ENCODE data around the gene ARMC12. TPM values are rescaled to one million over a fixed set of nuclear protein-coding genes. Genes with fewer than 3 reads are reported as not detected.

The ARMC12 gene
- total RNA-seq, 1 experiment from 2014 or later = 1.0 TPM

GRCh38 chr6:35797837-35798526 is 61.1 kb downstream of the ARMC12 start:
- ATAC-seq (peak; percentile 59), DNase-seq (ENCODE audit: low spot score) (no peak)
- H3K27me3 Mint-ChIP-seq (ENCODE audit: low read depth) = peaks cover 4% of the 10 kb centered on the region
- no peaks in the 10 kb centered on the region for H3K36me3 Mint-ChIP-seq
- no peak for TF ChIP-seq HMGA2 (CRISPR knock-in tag; IDR thresholded peaks at IDR 0.05)
- TF ChIP-seq ATF3 (CRISPR knock-in tag; conservative IDR thresholded peaks at IDR 0.05) = no peak
- TF ChIP-seq NR2C2 (CRISPR knock-in tag; IDR thresholded peaks at IDR 0.05) = no peak
- H3K27ac Mint-ChIP-seq = 0 out of 2 replicates have a peak overlapping the region, but pooled peaks have one; percentile 90
- CTCF ChIA-PET = interaction anchor here (0.6 to 1.4 kb wide), 3 partner anchors 29 to 141 kb away, joined by 3 read pairs; no protein-coding TSS in a partner anchor
- no peak overlapping the region for H3K4me3 Mint-ChIP-seq
- H3K9me3 Mint-ChIP-seq = no peaks in the 10 kb centered on the region
- POLR2A ChIA-PET = interaction anchor here (0.6 kb wide), 1 partner anchor 452 kb away, joined by 10 read pairs; no protein-coding TSS in a partner anchor
- peaks cover 26% of the 10 kb centered on the region for H3K4me1 Mint-ChIP-seq

Other genes starting within 250 kb of the ARMC12 start
- 32.0 to 34.3 TPM (median 33.9 TPM) in 3 replicates for gene TEAD3, start 240.0 kb upstream of the ARMC12 start, total RNA-seq (2021)
- gene TULP1, start 224.1 kb upstream of the ARMC12 start, total RNA-seq (2021) = 2.9 to 4.3 TPM (median 3.4 TPM) in 3 replicates
- gene FKBP5, start 48.1 kb upstream of the ARMC12 start, total RNA-seq (2021) = 27.0 to 29.4 TPM (median 27.2 TPM) in 3 replicates
- 2.8 to 6.2 TPM (median 3.4 TPM) in 3 replicates for gene CLPSL2, start 39.6 kb downstream of the ARMC12 start, total RNA-seq (2021)
- gene CLPSL1, start 44.0 kb downstream of the ARMC12 start, total RNA-seq (2021) = 0.34 to 0.55 TPM (median 0.42 TPM) in 3 replicates
- gene CLPS, start 60.3 kb downstream of the ARMC12 start, total RNA-seq (2021) = 2.6 to 6.6 TPM (median 3.3 TPM) in 3 replicates
- gene LHFPL5, start 68.3 kb downstream of the ARMC12 start, total RNA-seq (2021) = not detected in 3 replicates
- gene SRPK1, start 184.1 kb downstream of the ARMC12 start, total RNA-seq (2021) = 94.9 to 102 TPM (median 100.0 TPM) in 3 replicates